ENCODE results near the gene SORCS3.

Gene SORCS3

GRCh38 chr10:105247831-105248499, 606.9 kb downstream of the SORCS3 start:
- DNase-seq (ENCODE audit: low read depth): no peak
- H3K4me3 ChIP-seq (ENCODE audit: low read depth, low read length): no peak overlapping the region
- TF ChIP-seq MAX (IDR thresholded peaks at IDR 0.05; ENCODE audit: low read depth, low read length) (no peak), POLR2A (IDR thresholded peaks at IDR 0.05; ENCODE audit: extremely low read depth, insufficient read length) (no peak), CTCF (IDR thresholded peaks at IDR 0.05; ENCODE audit: low read depth, low read length) (no peak), MYC (IDR thresholded peaks at IDR 0.05; ENCODE audit: low read depth, low read length) (no peak)

GRCh38 chr10:105252911-105253310, 611.8 kb downstream of the SORCS3 start:
- no peak for DNase-seq (ENCODE audit: low read depth)
- TF ChIP-seq MAX (IDR thresholded peaks at IDR 0.05; ENCODE audit: low read depth, low read length) (no peak), MYC (IDR thresholded peaks at IDR 0.05; ENCODE audit: low read depth, low read length) (no peak), POLR2A (IDR thresholded peaks at IDR 0.05; ENCODE audit: extremely low read depth, insufficient read length) (no peak), CTCF (IDR thresholded peaks at IDR 0.05; ENCODE audit: low read depth, low read length) (no peak)
- no peak overlapping the region for H3K4me3 ChIP-seq (ENCODE audit: low read depth, low read length)

GRCh38 chr10:105253515-105254212, 612.6 kb downstream of the SORCS3 start:
- H3K4me3 ChIP-seq (ENCODE audit: low read depth, low read length): no peak overlapping the region
- no peak for DNase-seq (ENCODE audit: low read depth)
- no peak for TF ChIP-seq MAX (IDR thresholded peaks at IDR 0.05; ENCODE audit: low read depth, low read length)

- no peak overlapping the region for H3K4me3 ChIP-seq (ENCODE audit: low read depth, low read length)
- TF ChIP-seq POLR2A (IDR thresholded peaks at IDR 0.05; ENCODE audit: extremely low read depth, insufficient read length) (no peak), MYC (IDR thresholded peaks at IDR 0.05; ENCODE audit: low read depth, low read length) (no peak), CTCF (IDR thresholded peaks at IDR 0.05; ENCODE audit: low read depth, low read length) (no peak), MAX (IDR thresholded peaks at IDR 0.05; ENCODE audit: low read depth, low read length) (no peak)
- DNase-seq (ENCODE audit: low read depth): no peak
Measured at GRCh38 chr10:105258036-105258673, 617.1 kb downstream of the SORCS3 start.

GRCh38 chr10:105258674-105259065, 617.6 kb downstream of the SORCS3 start:
- no peak for DNase-seq (ENCODE audit: low read depth)
- no peak overlapping the region for H3K4me3 ChIP-seq (ENCODE audit: low read depth, low read length)
- TF ChIP-seq MAX (IDR thresholded peaks at IDR 0.05; ENCODE audit: low read depth, low read length) (no peak), CTCF (IDR thresholded peaks at IDR 0.05; ENCODE audit: low read depth, low read length) (no peak), POLR2A (IDR thresholded peaks at IDR 0.05; ENCODE audit: extremely low read depth, insufficient read length) (no peak), MYC (IDR thresholded peaks at IDR 0.05; ENCODE audit: low read depth, low read length) (no peak)

GRCh38 chr10:105259201-105259600, 618.1 kb downstream of the SORCS3 start:
- H3K4me3 ChIP-seq (ENCODE audit: low read depth, low read length): no peak overlapping the region
- DNase-seq (ENCODE audit: low read depth): no peak
- no peak for TF ChIP-seq MAX (IDR thresholded peaks at IDR 0.05; ENCODE audit: low read depth, low read length)
- TF ChIP-seq MYC (IDR thresholded peaks at IDR 0.05; ENCODE audit: low read depth, low read length): no peak
- no peak for TF ChIP-seq POLR2A (IDR thresholded peaks at IDR 0.05; ENCODE audit: extremely low read depth, insufficient read length)
- TF ChIP-seq CTCF (IDR thresholded peaks at IDR 0.05; ENCODE audit: low read depth, low read length): no peak
